Panc1 (cell line): ENCODE results near the gene LTO1. TPM values are rescaled to one million over a fixed set of nuclear protein-coding genes. Genes with fewer than 3 reads are reported as not detected.

Experiments
- ATAC-seq: fragments of 200-7000 bp; cut with Tn5 transposase; 2 replicates; pipeline ENCODE4 v1.9.1; 2020; ENCODE audit warnings: mild to moderate bottlenecking, moderate library complexity
- BruUV-seq: library from RNA; stranded (reverse); fragments of 400-500 nt; replicated peaks from 2 replicates; lab custom pipeline; 2021; lab: Mats Ljungman, UMichigan
- CTCF ChIA-PET: fragments of 300-600 bp; sonication (Branson Sonifier 250); formaldehyde crosslinking; loops from one replicate; lab custom pipeline; 2022; ENCODE audit warnings: antibody characterized with exemption; lab: Charles Lee
- POLR2A ChIA-PET: fragments of 300-600 bp; sonication (Branson Sonifier 250); formaldehyde crosslinking; loops from one replicate; lab custom pipeline; 2022; ENCODE audit warnings: antibody characterized with exemption; lab: Charles Lee
- DNase-seq: peaks from one replicate; pipeline ENCODE4 v3.0.0-alpha.2; 2010; ENCODE audit warnings: low read depth, low spot score
- H3K27ac ChIP-seq: 2 replicates; pipeline ENCODE4 v1.5.1; 2011; ENCODE audit warnings: mild to moderate bottlenecking, low read length, inconsistent platforms
- H3K27me3 ChIP-seq: fragments of 200-500 bp; sonication (Bioruptor generic); 2 replicates; pipeline ENCODE4 v1.6.0; 2014; ENCODE audit warnings: low read length, inconsistent platforms; ENCODE audit not compliant: control insufficient read depth, insufficient read depth
- H3K36me3 ChIP-seq: fragments of 200-500 bp; sonication (Bioruptor generic); 2 replicates; pipeline ENCODE4 v1.5.1; 2014; ENCODE audit warnings: inconsistent platforms, mild to moderate bottlenecking, low read length, moderate library complexity; ENCODE audit not compliant: control insufficient read depth, insufficient read depth
- H3K4me1 ChIP-seq: 2 replicates; pipeline ENCODE4 v1.5.1; 2011; ENCODE audit warnings: inconsistent platforms, mild to moderate bottlenecking, low read length, moderate library complexity; ENCODE audit not compliant: control insufficient read depth, insufficient read depth
- H3K4me3 ChIP-seq, 2 experiments: 2 replicates each; pipeline ENCODE4 v1.5.1; 2011 to 2012; ENCODE audit warnings: low read depth in 2 of 2, low read length in 2 of 2, mild to moderate bottlenecking in 2 of 2, inconsistent platforms in 1 of 2, moderate library complexity in 1 of 2
- H3K9me3 ChIP-seq: fragments of 200-500 bp; sonication (Bioruptor generic); 2 replicates; pipeline ENCODE4 v1.5.1; 2014; ENCODE audit warnings: low read depth, mild to moderate bottlenecking, inconsistent platforms, low read length, moderate library complexity; ENCODE audit not compliant: control insufficient read depth, insufficient read depth
- POLR2AphosphoS5 ChIP-seq: IDR thresholded peaks from 2 replicates; pipeline ENCODE4 v1.6.1; 2012; ENCODE audit warnings: mild to moderate bottlenecking, low read depth, low read length, moderate library complexity
- REST ChIP-seq, 2 experiments: IDR thresholded peaks; 2 replicates each; pipeline ENCODE4 v1.6.1; 2011 to 2012; ENCODE audit warnings: low read depth in 2 of 2, control low read depth in 1 of 2, low read length in 1 of 2, mild to moderate bottlenecking in 1 of 2, moderate library complexity in 1 of 2; ENCODE audit not compliant: insufficient read depth in 1 of 2
- SIN3A ChIP-seq: IDR thresholded peaks from 2 replicates; pipeline ENCODE4 v1.6.1; 2012; ENCODE audit warnings: low read depth, mild to moderate bottlenecking, low read length, moderate library complexity, borderline replicate concordance; ENCODE audit not compliant: insufficient read depth
- TCF7L2 ChIP-seq: IDR thresholded peaks from 2 replicates; pipeline ENCODE4 v1.6.1; 2011; ENCODE audit warnings: mild to moderate bottlenecking, low read depth, low read length, inconsistent platforms
- in situ Hi-C: cut with HindIII; loops from 2 replicates; pipeline ENCODE4 v1.10.0; 2016; ENCODE audit warnings: low sequenced_read_pairs, low pct_unique_long_range_greater_than_20kb
- intact Hi-C: fragments of 100-400 bp; cut with micrococcal nuclease; formaldehyde crosslinking; loops from one replicate; pipeline ENCODE4 v1.10.0; 2022; ENCODE audit not compliant: unreplicated experiment
- total RNA-seq: library from RNA; stranded (reverse); gene quantifications from one replicate; pipeline ENCODE4 v1.2.1, GENCODE V29; 2021; ENCODE audit not compliant: unreplicated experiment
- TF ChIP-seq, protein P1 (sequence below): fragments of 450-650 bp; IDR thresholded peaks from 2 replicates; pipeline ENCODE4 v1.5.1; 2017; ENCODE audit warnings: mild to moderate bottlenecking

LTO1 gene
- total RNA-seq, 1 experiment from 2014 or later, result 28.7 TPM

DNA sequence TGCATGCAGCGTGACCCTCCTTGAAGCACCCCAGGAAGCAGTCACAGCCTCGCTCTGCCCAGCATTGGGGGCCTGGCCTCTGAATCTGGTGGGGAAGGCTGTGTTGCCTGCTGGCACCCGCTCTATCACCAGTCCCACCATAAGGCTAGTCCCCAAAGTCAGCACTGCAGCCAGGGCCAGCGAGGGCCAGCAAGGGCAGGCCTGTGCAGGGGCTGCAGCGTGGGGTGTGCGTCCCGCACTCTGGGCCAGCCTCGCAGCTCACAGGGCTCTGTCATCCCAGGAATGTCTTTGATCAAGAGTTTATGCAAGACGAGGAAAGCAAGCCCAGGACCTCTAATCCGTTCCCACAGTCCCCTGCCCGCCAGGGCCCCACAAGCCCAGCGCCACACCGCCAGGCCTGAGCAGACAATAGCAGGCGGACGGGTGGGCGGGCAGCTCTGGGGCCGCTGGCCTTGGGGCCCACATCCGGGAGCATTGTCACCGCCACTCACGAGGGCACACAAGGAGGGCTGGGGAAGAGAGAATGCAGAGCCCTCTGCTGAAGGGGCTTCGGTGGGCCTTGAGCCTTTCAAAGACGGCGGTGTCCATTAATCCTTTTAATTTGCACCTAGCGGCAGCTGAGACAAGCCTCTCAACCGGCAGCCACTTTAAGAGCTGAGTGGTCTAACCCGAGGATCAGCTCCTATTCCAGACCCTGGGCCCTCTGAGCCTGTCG lies 17.1 kb downstream of the LTO1 start:
- CTCF ChIA-PET, result interaction anchor here (0.8 kb wide), 1 partner anchor 12 kb away, joined by 3 read pairs; no protein-coding TSS in a partner anchor
- in situ Hi-C loops, result no loop called here
- no peak for ATAC-seq
- POLR2A ChIA-PET, result no interaction called here
- no TSS peak for BruUV-seq
- intact Hi-C loops, result no loop called here
- TF ChIP-seq TCF7L2, result no peak
- TF ChIP-seq SIN3A, result no peak
- TF ChIP-seq, protein P1, sequence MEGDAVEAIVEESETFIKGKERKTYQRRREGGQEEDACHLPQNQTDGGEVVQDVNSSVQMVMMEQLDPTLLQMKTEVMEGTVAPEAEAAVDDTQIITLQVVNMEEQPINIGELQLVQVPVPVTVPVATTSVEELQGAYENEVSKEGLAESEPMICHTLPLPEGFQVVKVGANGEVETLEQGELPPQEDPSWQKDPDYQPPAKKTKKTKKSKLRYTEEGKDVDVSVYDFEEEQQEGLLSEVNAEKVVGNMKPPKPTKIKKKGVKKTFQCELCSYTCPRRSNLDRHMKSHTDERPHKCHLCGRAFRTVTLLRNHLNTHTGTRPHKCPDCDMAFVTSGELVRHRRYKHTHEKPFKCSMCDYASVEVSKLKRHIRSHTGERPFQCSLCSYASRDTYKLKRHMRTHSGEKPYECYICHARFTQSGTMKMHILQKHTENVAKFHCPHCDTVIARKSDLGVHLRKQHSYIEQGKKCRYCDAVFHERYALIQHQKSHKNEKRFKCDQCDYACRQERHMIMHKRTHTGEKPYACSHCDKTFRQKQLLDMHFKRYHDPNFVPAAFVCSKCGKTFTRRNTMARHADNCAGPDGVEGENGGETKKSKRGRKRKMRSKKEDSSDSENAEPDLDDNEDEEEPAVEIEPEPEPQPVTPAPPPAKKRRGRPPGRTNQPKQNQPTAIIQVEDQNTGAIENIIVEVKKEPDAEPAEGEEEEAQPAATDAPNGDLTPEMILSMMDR, result no peak
- TF ChIP-seq REST (IDR thresholded peaks at IDR 0.05; ENCODE audit: insufficient read depth in 1 of 2, low read depth in 2 of 2, low read length in 1 of 2), result no peak
- TF ChIP-seq POLR2AphosphoS5, result no peak
- H3K9me3 ChIP-seq, result no peaks in the 10 kb centered on the region
- no peaks in the 10 kb centered on the region for H3K27me3 ChIP-seq
- H3K36me3 ChIP-seq, result peaks cover 3% of the 10 kb centered on the region; the same call in 1 of the 2 replicates
- no peak overlapping the region for H3K4me3 ChIP-seq
- H3K27ac ChIP-seq, result no peak overlapping the region
- H3K4me1 ChIP-seq, result peaks cover 25% of the 10 kb centered on the region
- no peak for DNase-seq

GRCh38 chr11:69657456-69657910 lies 17.7 kb downstream of the LTO1 start:
- ChIA-PET CTCF (interaction anchor here (1.3 kb wide), 1 partner anchor 13 kb away, joined by 3 read pairs; no protein-coding TSS in a partner anchor), POLR2A (no interaction called here)
- intact Hi-C loops (no loop called here), in situ Hi-C loops (no loop called here)
- no peak overlapping the region for H3K4me3 ChIP-seq
- H3K4me1 ChIP-seq, result peaks cover 30% of the 10 kb centered on the region
- H3K9me3 ChIP-seq, result no peaks in the 10 kb centered on the region
- no peaks in the 10 kb centered on the region for H3K27me3 ChIP-seq
- TF ChIP-seq, protein P1, result no peak
- no peak for TF ChIP-seq TCF7L2
- no peak for TF ChIP-seq REST (IDR thresholded peaks at IDR 0.05; ENCODE audit: insufficient read depth in 1 of 2, low read depth in 2 of 2, low read length in 1 of 2)
- no peak for TF ChIP-seq POLR2AphosphoS5
- TF ChIP-seq SIN3A, result no peak
- H3K27ac ChIP-seq, result no peak overlapping the region
- BruUV-seq, result no TSS peak
- ATAC-seq (no peak), DNase-seq (no peak)
- H3K36me3 ChIP-seq, result peaks cover 4% of the 10 kb centered on the region; the same call in 1 of the 2 replicates
